Measurements from ENCODE around the gene WBP1.

Gene WBP1

DNA sequence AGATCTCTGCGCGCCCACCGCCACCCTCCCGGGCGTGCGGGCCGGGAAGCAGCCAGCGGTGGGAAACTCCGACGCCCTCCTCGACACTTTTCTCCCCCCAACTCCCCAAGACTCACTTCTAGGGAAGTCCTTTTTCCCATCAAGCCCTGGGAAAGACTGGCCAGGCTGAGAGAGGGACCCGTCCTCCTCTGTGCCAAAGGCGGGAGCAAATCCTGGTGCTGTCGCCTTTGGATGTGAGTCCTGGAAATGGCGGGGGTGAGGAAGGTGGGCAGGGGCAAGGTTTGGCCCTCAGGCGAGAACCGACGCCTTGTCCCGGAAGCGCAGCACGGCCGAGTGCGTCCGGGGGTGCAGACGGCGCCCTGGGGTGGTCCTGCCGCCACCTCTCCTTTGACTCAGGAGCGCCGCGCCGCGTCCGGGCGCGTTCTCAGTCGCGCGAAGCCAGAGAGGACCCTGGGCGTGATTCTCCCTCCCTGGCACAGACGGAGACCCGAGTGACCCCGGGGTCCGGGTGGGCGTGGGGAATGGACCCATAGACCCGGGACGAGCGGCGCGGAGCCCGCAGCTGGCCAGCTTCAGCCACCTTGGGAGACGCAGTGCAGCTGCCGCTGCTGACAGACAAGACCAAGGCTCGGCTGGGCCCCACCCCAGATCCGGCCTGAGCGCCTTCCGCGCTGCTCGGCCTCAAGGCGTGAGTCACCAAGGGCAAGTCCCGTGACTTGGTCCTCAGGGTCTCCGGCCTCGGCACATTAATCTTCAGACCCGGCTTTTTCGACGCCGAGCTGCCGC, 44.7 kb downstream of the WBP1 start:
- DNase-seq (ENCODE audit: low read depth) = no peak

- no peak for DNase-seq (ENCODE audit: low read depth)
Observed at GRCh38 chr2:74503506-74504475, 45.6 kb downstream of the WBP1 start.

- no peak for DNase-seq (ENCODE audit: low read depth)
Observed at GRCh38 chr2:74504591-74504990, 46.4 kb downstream of the WBP1 start.

DNA sequence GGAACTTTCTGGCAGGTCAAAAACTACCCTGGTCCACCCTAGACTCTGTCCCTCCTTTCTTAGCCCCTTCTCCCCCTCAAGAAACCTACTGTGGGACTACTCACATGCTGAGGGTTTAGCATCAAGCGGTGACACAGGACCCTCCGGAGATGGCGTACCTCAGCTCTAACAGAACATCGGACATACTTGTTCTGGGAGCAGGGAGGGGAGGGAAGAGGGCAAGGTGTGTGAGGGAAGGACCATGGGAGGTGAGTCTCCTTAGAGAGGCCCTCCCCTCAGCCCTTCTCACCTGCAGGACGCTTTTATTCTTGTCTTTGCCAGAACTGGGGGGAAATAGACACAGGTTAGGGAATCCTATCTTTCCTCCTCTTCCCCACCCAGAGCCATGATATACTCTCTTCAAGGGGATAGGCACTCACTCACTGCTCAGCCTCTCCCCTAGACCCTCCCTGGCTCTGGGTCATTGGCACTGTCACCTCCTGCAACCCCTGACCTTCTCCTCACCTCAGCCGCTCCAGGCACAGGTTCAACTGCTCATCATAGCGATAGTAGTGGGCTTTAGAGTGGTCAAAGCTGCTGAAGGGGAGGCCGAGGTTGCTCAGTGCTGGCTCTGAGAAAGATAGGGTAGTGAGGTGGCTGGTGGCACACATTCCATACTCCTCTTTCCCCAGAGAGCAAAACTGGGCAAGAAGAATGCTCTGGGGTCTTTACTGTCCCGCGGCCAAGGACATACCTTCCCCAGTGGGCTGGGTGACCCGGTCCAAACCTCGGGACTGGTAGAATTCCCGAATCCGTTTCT, 47.4 kb downstream of the WBP1 start:
- no peak for DNase-seq (ENCODE audit: low read depth)

DNA sequence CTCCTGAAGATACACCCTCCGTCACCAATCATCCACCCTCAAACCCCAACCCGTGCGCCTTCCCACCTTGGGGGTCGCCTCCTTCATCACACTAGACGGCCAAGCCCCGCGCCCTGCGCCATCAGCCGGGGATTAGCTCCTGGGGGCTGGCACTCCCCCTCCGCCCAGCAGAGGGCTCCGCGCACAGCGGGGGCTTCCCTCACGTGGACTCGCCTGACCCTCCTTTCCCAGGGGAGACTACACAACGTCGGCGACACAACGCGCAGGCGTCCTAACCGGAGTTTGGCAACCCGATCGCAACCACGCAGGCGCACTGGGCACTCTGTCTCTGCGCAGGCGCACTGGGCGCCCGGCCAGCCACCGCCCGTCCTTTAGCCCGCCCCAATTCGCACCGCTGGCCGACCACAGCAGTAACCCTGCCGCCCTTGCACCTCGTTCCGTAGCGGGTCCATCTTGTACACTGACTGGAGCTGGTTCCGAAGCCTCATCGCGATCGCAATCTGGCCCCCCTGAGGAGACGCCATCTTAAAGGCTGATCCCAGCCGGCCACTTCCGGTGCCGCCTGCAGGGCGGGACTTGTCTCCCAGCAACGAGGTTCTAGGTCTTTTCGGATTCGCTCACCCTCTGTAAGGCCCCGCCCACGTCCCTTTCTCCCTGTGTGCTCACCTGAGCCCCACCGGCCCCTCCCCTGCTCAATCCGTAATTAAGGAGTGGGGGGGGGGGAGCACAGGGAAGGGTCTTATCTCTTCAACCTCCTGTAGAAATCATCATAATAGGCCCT, 49.1 kb downstream of the WBP1 start, which contains the start of gene PCGF1:
PCGF1 (minus strand) TSS at position 551 of the 781 bp plus-strand sequence; CDS start at position 524, 27 bp downstream.
- peak; percentile 96 for DNase-seq (ENCODE audit: low read depth)

- no peak for DNase-seq (ENCODE audit: low read depth)
Observed at GRCh38 chr2:74507926-74508520, 49.8 kb downstream of the WBP1 start.

- no peak for DNase-seq (ENCODE audit: low read depth)
Observed at GRCh38 chr2:74510272-74510671, 52.0 kb downstream of the WBP1 start.

All from CMK (cell line).